ENCODE data around the gene TMEM9B. TPM values are rescaled to one million over a fixed set of nuclear protein-coding genes. Genes with fewer than 3 reads are reported as not detected.
A peak's percentile ranks its signal among the peaks of the same experiment; 100 is the strongest.
"Not testable (repeated sequence)": the region's sequence is repeated elsewhere in the genome, so short reads cannot be mapped to it uniquely, and the experiment has no call there.

The TMEM9B gene
- total RNA-seq, 1 donor, result 57.8 TPM

DNA sequence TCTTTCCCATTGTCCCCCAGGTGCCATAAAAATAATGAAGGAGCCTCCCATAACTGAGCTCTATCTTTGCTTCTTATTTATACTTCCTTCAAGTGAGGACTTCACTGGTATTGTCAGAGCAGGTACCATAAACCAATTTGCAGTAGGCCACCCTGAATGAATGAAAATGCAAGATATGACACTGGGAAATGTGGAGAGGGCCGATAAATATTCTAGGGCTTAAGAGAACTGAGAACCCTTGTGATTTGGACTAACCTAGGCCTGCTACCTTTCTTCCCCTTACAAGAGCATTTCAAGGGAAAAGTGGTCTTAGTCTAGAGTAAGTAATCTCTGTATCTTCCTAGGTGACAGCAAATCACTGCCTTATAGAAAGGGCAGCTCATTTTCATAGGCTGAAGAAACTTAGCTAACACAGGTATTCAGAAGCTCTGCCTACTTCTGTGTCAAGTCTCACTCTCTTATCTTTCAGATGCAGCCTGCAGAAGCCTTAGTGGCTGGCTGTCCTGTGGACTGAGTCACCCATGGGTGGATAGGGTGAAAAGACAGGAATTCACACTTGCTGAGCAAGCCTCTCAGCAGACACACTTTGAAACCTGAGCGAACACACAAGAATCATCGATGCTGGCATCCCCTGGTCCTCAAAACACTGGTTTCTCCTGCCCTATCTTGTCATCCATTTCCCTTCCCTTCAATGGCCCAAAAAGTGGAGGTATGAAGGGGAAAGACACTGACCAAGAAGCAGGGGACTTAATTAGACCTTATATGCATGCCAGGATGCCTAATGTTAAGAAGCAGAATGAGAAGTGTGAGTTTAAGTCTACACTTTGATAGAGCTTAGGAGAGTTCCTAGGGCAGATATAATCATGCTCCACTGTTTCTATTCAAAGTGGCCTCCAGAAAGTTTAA lies 24.3 kb upstream of the TMEM9B start:
- peak; percentile 46 for DNase-seq (ENCODE audit: low read depth)
- TF ChIP-seq, protein P1, sequence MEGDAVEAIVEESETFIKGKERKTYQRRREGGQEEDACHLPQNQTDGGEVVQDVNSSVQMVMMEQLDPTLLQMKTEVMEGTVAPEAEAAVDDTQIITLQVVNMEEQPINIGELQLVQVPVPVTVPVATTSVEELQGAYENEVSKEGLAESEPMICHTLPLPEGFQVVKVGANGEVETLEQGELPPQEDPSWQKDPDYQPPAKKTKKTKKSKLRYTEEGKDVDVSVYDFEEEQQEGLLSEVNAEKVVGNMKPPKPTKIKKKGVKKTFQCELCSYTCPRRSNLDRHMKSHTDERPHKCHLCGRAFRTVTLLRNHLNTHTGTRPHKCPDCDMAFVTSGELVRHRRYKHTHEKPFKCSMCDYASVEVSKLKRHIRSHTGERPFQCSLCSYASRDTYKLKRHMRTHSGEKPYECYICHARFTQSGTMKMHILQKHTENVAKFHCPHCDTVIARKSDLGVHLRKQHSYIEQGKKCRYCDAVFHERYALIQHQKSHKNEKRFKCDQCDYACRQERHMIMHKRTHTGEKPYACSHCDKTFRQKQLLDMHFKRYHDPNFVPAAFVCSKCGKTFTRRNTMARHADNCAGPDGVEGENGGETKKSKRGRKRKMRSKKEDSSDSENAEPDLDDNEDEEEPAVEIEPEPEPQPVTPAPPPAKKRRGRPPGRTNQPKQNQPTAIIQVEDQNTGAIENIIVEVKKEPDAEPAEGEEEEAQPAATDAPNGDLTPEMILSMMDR (IDR thresholded peaks at IDR 0.05; ENCODE audit: insufficient read depth, low read length), result no peak

DNA sequence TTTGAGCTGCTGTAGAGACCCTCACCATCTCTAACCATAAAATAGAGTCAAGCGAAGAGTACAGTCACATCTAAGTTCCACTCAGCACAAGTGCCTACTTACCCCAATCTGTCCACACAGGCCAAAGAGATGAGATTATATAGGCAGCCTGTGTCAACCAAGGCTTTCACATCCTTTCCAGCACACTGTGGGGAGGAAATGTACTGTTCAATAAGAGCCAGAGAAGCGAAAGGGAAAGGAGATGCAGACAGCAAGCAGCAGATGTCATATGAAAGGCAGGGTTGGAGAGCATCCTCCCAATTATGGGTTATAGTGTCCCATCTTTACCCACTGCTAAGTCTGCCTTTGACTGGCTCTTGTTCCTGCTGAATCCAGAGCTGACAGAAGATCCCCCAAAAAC lies 23.2 kb upstream of the TMEM9B start:
- TF ChIP-seq, protein P1 (IDR thresholded peaks at IDR 0.05; ENCODE audit: insufficient read depth, low read length), result no peak
- H3K4me3 ChIP-seq (ENCODE audit: low read depth, low read length), result no peak overlapping the region
- no peak for DNase-seq (ENCODE audit: low read depth)

More for the DNA sequence above, 24.3 kb upstream of the TMEM9B start:
- no peak overlapping the region for H3K4me3 ChIP-seq (ENCODE audit: low read depth, low read length)

DNA sequence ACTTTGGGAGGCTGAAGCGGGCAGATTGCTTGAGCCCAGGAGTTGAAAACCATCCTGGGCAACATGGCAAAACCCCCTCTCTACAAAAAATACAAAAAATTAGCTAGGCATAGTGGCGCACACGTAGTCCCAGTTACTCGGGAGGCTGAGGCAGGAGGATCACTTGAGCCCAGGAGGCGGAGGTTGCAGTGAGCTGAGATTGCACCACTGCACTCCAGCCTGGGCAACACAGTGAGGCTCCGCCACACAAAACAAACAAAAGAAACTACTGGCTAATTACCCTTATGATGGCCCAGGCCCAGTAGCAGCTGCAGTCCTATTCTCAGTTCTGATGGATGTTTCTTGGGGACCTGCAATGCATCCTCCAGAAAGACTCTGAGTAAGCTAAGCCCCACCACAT lies 22.5 kb upstream of the TMEM9B start:
- H3K4me3 ChIP-seq (ENCODE audit: low read depth, low read length); DNase-seq (ENCODE audit: low read depth): not testable (repeated sequence)

DNA sequence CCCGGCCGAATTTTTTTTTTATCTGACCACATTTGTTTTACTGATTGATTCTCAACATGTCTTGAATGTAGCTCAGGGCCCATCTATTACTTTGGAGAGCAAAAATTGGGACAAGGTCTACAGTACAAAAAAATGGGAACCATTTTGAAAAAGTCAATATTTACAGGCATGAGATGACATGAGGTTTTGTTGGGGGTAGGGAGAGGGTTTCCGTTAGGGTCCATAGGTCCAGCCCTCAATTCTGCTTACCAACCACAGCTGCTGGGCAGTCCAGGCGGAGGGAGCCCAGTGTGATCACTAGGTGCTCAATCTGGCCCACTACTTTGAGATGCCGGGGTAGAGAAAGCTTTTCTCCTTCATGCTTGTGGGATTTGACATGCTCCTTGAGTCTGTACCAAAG lies 21.2 kb upstream of the TMEM9B start:
- DNase-seq (ENCODE audit: low read depth), result no peak
- TF ChIP-seq, protein P1 (IDR thresholded peaks at IDR 0.05; ENCODE audit: insufficient read depth, low read length), result no peak
- H3K4me3 ChIP-seq (ENCODE audit: low read depth, low read length), result no peak overlapping the region

DNA sequence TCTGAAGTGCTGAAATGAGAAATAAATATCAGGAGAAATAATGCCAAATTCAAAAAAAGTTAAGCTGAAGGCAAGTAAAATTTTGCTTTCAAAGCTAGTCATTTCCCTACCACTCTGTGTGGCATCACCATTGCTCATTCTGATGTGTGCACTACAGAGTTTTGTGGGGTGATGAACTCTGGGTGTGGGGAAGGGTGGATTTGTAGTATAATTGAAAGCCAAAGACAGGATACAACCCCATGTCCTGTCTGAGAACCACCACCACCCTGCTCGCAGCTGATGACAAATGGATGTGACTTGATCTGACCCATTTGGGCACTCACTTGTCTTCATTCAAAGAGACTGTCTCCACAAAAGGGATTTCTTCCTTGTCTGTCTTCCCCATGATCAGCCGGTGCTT lies 19.3 kb upstream of the TMEM9B start:
- DNase-seq (ENCODE audit: low read depth), result no peak
- TF ChIP-seq, protein P1 (IDR thresholded peaks at IDR 0.05; ENCODE audit: insufficient read depth, low read length), result no peak
- no peak overlapping the region for H3K4me3 ChIP-seq (ENCODE audit: low read depth, low read length)

DNA sequence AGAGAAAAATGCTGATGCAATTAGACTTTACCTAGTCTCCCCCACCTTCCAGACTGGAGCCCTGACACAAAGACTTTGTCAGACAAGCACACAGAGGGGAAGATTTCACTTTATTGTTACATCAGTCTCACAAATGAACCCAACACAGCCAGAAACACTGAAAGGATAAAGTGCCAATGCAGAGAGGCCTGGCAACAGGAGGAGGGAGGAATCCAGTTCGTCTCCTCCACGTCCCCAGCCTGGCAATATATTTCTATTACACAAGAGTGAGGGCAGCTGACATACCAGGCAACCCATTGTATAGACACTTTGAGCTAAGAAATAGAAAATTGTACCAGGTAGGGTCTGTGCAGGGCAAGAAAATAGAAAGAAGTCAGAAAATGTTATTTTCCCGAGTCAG lies 16.2 kb upstream of the TMEM9B start:
- TF ChIP-seq, protein P1 (IDR thresholded peaks at IDR 0.05; ENCODE audit: insufficient read depth, low read length), result no peak
- DNase-seq (ENCODE audit: low read depth), result no peak
- H3K4me3 ChIP-seq (ENCODE audit: low read depth, low read length), result no peak overlapping the region

DNA sequence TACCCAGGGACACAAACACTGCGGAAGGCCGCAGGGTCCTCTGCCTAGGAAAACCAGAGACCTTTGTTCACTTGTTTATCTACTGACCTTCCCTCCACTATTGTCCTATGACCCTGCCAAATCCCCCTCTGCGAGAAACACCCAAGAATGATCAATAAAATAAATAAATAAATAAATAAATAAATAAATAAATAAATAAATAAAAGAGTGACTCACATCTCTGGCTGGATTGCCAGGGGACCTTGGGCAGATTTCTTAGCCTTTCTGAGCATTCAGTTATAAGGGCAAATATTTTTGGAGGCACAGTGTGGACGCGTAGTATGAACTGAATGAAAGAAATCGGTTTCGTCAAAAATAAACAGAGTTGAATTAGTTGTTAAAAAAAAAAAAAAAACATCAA lies 15.1 kb upstream of the TMEM9B start:
- not testable (repeated sequence) for H3K4me3 ChIP-seq (ENCODE audit: low read depth, low read length); DNase-seq (ENCODE audit: low read depth)

DNA sequence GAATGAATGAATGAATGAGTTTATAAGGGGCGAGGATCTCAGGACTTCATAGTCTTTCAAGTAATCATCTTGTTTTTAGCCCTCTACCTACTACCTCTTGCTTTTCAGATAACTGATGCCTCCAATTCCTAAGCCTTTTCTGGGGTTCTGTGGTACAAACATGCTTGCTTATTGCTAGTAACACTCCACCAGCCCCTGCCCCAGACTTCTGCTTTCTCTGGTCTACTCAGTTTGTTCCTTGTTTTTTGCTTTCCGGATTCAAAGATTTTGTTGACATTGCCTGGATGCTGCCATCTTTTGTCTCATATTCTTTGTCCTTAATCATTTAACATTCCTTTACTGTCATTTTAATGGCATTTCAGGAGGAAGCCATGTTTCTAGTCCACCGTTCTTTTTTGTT lies 8.9 kb upstream of the TMEM9B start:
- H3K4me3 ChIP-seq (ENCODE audit: low read depth, low read length), result no peak overlapping the region
- TF ChIP-seq, protein P1 (IDR thresholded peaks at IDR 0.05; ENCODE audit: insufficient read depth, low read length), result no peak
- DNase-seq (ENCODE audit: low read depth), result no peak

Data from fibroblast of the aortic adventitia (primary cell).